Ishikawa (cell line): ENCODE results near the gene OSR1.

Source experiments
- CEBPB ChIP-seq: IDR thresholded peaks from 2 replicates; pipeline ENCODE4 v1.6.1; 2012
- CREB1 ChIP-seq: IDR thresholded peaks from 2 replicates; pipeline ENCODE4 v1.6.1; 2012; ENCODE audit warnings: low read depth
- EGR1 ChIP-seq: IDR thresholded peaks from 2 replicates; pipeline ENCODE4 v1.6.1; 2012
- EP300 ChIP-seq: IDR thresholded peaks from 2 replicates; pipeline ENCODE4 v1.6.1; 2012; ENCODE audit warnings: borderline replicate concordance
- FOXM1 ChIP-seq: IDR thresholded peaks from 2 replicates; pipeline ENCODE4 v1.6.1; 2012; ENCODE audit warnings: low read depth, borderline replicate concordance
- NFIC ChIP-seq: IDR thresholded peaks from 2 replicates; pipeline ENCODE4 v1.6.1; 2012
- RAD21 ChIP-seq: IDR thresholded peaks from 2 replicates; pipeline ENCODE4 v1.6.1; 2012; ENCODE audit warnings: low read depth
- TAF1 ChIP-seq: IDR thresholded peaks from 2 replicates; pipeline ENCODE4 v1.6.1; 2012; ENCODE audit warnings: low read depth, mild to moderate bottlenecking
- TCF12 ChIP-seq: IDR thresholded peaks from 2 replicates; pipeline ENCODE4 v1.6.1; 2012; ENCODE audit warnings: low read depth
- TEAD4 ChIP-seq: IDR thresholded peaks from 2 replicates; pipeline ENCODE4 v1.6.1; 2012
- YY1 ChIP-seq: IDR thresholded peaks from 2 replicates; pipeline ENCODE4 v1.6.1; 2012; ENCODE audit warnings: low read depth
- ZBTB7A ChIP-seq: IDR thresholded peaks from 2 replicates; pipeline ENCODE4 v1.6.1; 2012; ENCODE audit warnings: low read depth
- TF ChIP-seq, protein P1 (sequence below): IDR thresholded peaks from 2 replicates; pipeline ENCODE4 v1.6.1; 2012; ENCODE audit warnings: low read depth, mild to moderate bottlenecking
- TF ChIP-seq, protein P2 (sequence below): IDR thresholded peaks from 2 replicates; pipeline ENCODE4 v1.6.1; 2012
- TF ChIP-seq, protein P3 (sequence below): IDR thresholded peaks from 2 replicates; pipeline ENCODE4 v1.6.1; 2012

OSR1 gene

DNA sequence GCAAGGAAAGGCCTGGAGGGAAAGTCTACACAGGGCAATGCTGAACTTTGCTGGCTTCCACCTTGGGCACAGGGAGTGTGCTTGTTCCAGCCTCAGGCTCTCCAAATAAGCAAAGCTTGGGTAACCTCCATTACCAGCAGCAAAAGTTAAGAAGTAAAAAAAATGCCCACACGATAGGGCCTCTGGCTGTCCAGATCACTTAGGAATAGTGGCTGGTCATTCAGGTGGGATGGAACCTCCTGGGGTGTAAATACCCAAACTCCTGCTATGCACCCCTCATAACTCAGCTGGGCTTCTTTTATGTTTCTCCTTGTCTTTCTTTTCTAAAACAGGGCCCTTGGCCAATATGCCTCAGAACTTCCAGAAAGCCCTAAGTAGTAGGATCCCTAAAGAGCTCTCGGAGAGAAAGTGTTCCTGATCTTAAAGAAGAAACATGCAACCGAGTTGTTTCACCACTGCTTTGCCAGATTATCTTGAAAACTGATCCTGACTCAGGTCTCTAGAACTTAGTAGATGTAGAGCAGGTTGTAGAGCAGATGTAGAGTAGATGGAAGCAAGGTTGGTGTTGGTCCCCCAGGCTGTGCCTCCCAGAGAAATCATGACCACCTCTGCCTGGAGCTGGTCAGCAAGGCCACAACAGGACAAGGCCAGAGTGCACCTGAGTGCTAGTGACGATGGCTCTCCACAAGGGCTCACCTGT is 2.0 kb upstream of the OSR1 start:
- no peak for TF ChIP-seq FOXM1
- TF ChIP-seq, protein P1, sequence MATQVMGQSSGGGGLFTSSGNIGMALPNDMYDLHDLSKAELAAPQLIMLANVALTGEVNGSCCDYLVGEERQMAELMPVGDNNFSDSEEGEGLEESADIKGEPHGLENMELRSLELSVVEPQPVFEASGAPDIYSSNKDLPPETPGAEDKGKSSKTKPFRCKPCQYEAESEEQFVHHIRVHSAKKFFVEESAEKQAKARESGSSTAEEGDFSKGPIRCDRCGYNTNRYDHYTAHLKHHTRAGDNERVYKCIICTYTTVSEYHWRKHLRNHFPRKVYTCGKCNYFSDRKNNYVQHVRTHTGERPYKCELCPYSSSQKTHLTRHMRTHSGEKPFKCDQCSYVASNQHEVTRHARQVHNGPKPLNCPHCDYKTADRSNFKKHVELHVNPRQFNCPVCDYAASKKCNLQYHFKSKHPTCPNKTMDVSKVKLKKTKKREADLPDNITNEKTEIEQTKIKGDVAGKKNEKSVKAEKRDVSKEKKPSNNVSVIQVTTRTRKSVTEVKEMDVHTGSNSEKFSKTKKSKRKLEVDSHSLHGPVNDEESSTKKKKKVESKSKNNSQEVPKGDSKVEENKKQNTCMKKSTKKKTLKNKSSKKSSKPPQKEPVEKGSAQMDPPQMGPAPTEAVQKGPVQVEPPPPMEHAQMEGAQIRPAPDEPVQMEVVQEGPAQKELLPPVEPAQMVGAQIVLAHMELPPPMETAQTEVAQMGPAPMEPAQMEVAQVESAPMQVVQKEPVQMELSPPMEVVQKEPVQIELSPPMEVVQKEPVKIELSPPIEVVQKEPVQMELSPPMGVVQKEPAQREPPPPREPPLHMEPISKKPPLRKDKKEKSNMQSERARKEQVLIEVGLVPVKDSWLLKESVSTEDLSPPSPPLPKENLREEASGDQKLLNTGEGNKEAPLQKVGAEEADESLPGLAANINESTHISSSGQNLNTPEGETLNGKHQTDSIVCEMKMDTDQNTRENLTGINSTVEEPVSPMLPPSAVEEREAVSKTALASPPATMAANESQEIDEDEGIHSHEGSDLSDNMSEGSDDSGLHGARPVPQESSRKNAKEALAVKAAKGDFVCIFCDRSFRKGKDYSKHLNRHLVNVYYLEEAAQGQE = no peak
- no peak for TF ChIP-seq NFIC
- no peak for TF ChIP-seq ZBTB7A
- TF ChIP-seq CEBPB = no peak
- TF ChIP-seq RAD21 = no peak
- no peak for TF ChIP-seq TAF1
- TF ChIP-seq TCF12 = no peak
- TF ChIP-seq CREB1 = no peak

DNA sequence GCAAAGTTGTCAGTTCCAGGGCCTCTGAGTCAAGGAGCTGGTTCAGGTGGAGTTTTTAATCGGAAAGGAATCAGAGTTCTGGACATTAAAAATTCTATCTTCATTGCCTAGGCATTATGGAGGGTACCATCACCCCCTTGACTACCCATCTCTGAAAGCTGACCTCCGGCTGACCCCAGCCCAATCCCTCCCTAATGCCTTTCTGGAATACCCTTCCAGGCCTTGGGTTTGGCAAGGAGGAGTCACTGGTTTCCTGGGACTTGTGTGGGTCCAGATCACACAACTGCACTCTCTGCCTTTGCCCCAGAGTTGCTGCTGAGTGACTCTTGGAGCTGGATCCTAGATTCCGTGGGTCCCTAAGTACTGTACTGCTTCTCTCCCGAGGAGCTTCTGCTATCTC is 1.0 kb upstream of the OSR1 start:
- TF ChIP-seq, protein P1 = no peak
- no peak for TF ChIP-seq RAD21
- TF ChIP-seq, protein P2, sequence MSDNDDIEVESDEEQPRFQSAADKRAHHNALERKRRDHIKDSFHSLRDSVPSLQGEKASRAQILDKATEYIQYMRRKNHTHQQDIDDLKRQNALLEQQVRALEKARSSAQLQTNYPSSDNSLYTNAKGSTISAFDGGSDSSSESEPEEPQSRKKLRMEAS = no peak
- no peak for TF ChIP-seq FOXM1
- no peak for TF ChIP-seq NFIC
- no peak for TF ChIP-seq YY1
- no peak for TF ChIP-seq ZBTB7A
- TF ChIP-seq, protein P3, sequence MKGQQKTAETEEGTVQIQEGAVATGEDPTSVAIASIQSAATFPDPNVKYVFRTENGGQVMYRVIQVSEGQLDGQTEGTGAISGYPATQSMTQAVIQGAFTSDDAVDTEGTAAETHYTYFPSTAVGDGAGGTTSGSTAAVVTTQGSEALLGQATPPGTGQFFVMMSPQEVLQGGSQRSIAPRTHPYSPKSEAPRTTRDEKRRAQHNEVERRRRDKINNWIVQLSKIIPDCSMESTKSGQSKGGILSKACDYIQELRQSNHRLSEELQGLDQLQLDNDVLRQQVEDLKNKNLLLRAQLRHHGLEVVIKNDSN = no peak
- no peak for TF ChIP-seq TAF1
- TF ChIP-seq CREB1 = no peak
- no peak for TF ChIP-seq EP300
- TF ChIP-seq CEBPB = no peak
- TF ChIP-seq TEAD4 = no peak
- no peak for TF ChIP-seq TCF12

DNA sequence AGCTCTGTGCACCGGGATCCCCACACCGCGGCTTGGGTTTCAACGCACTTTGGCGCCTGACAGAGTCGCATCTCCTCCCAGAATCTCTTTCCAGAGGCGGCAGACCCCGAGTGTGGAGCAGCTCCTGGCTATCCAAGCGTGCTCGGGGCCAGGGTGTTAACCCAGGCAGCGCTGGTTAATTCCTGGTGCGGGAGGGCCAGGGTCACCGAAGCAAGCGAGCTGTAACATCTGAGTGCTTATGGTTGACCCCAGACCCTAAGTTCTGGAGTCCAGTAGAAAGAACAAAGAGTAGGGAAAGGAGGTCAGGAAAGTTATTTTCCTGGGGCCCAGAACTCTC is 566 bp upstream of the OSR1 start:
- no peak for TF ChIP-seq TCF12
- no peak for TF ChIP-seq EP300
- TF ChIP-seq, protein P3 = no peak
- TF ChIP-seq, protein P1 = no peak
- no peak for TF ChIP-seq FOXM1
- TF ChIP-seq CREB1 = no peak
- no peak for TF ChIP-seq RAD21
- TF ChIP-seq CEBPB = no peak
- TF ChIP-seq, protein P2 = no peak
- no peak for TF ChIP-seq ZBTB7A
- no peak for TF ChIP-seq TAF1
- TF ChIP-seq NFIC = no peak
- no peak for TF ChIP-seq EGR1

DNA sequence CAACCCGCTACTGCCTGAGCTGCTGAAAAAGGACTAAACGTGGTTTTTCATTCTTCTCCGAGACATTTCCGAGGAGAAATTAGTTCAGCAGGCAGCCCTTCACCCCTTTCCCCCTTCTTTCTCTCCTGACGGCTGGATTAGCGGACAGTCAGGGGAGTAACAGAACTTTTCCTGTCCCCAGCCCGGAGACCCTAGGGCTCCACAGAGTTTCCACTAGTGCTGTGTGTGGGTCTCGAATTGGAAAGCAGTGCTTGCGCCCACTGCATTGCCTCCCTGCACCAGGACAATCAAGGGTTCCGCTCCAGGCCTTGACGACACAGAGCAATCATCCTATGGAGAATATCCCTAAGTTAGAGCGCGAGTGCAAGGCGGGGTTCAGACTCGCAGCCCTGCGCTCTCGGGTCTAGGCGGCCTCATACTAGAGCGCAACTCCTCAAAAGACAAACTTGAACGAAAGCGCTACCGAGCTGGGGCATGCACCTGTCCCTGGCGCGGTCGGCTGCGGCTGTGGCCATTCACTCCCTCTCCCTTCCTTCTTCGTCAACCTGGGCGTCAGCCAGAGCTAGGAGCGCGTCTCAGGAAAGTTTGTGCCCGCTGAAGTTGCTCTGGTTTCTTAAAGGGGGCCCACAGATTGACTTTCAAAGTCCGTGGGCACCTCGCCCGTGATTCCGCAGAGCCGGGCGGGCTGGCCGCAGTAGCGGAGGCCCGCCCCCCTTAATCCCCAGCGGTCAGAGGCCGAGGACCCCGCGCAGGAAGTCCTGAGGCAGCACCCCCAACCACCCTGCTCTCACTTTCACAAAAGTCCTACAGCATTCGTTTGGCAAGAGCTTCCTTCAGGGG is 801 bp downstream of the OSR1 start:
- TF ChIP-seq ZBTB7A (no peak), EP300 (no peak), CREB1 (no peak), TCF12 (no peak), TEAD4 (no peak), FOXM1 (no peak), NFIC (no peak), YY1 (no peak), EGR1 (no peak), TAF1 (no peak), CEBPB (no peak), RAD21 (no peak)
- TF ChIP-seq, protein P2 = no peak
- TF ChIP-seq, protein P1 = no peak
- TF ChIP-seq, protein P3 = no peak
